ENCODE measurements around the gene CRYBG1. TPM values are rescaled to one million over a fixed set of nuclear protein-coding genes. Genes with fewer than 3 reads are reported as not detected.

The CRYBG1 gene
- total and polyA plus RNA-seq, 2 experiments from 2014 or later = 3.2 to 10.0 TPM

DNA sequence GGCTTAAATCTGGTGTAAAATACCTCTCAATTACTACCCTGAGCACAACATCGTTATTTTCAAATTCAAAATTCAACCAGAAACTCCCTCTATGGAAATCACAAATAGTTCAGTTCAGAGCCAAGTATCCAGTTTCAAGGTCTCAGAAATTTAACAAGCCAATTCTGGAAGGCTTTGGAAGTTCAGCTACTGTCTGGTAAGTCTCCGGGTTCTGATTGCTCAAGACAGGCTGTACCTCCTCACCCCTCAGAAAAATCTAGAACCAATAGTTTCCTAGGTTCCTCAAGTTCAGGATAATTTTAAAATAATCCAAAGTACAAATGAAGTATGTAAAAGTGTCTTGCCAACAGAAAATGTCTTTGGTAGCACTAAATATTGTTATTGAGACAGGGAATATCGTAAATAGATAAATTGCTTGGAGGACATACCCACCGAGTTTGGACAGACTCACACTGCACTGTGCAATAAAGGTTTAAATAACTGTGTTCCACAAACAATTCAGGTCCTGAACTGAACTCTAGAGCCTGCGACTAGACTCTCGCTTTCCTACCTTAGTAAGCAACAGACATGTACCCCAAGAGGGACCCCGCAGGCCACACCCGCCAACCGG is 35.7 kb upstream of the CRYBG1 start:
- Histone ChIP-seq H3K4me1 (ENCODE audit: insufficient read depth) (peaks cover 11% of the 10 kb centered on the region), H3K79me2 (peaks cover 47% of the 10 kb centered on the region)
- no peak for TF ChIP-seq EZH2phosphoT487 (IDR thresholded peaks at IDR 0.05; ENCODE audit: low read depth, severe bottlenecking, unreplicated experiment)
- no peak for TF ChIP-seq EZH2 (IDR thresholded peaks at IDR 0.05; ENCODE audit: borderline replicate concordance)
- TF ChIP-seq, protein P1, sequence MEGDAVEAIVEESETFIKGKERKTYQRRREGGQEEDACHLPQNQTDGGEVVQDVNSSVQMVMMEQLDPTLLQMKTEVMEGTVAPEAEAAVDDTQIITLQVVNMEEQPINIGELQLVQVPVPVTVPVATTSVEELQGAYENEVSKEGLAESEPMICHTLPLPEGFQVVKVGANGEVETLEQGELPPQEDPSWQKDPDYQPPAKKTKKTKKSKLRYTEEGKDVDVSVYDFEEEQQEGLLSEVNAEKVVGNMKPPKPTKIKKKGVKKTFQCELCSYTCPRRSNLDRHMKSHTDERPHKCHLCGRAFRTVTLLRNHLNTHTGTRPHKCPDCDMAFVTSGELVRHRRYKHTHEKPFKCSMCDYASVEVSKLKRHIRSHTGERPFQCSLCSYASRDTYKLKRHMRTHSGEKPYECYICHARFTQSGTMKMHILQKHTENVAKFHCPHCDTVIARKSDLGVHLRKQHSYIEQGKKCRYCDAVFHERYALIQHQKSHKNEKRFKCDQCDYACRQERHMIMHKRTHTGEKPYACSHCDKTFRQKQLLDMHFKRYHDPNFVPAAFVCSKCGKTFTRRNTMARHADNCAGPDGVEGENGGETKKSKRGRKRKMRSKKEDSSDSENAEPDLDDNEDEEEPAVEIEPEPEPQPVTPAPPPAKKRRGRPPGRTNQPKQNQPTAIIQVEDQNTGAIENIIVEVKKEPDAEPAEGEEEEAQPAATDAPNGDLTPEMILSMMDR (IDR thresholded peaks at IDR 0.05; ENCODE audit: poor library complexity) = no peak

DNA sequence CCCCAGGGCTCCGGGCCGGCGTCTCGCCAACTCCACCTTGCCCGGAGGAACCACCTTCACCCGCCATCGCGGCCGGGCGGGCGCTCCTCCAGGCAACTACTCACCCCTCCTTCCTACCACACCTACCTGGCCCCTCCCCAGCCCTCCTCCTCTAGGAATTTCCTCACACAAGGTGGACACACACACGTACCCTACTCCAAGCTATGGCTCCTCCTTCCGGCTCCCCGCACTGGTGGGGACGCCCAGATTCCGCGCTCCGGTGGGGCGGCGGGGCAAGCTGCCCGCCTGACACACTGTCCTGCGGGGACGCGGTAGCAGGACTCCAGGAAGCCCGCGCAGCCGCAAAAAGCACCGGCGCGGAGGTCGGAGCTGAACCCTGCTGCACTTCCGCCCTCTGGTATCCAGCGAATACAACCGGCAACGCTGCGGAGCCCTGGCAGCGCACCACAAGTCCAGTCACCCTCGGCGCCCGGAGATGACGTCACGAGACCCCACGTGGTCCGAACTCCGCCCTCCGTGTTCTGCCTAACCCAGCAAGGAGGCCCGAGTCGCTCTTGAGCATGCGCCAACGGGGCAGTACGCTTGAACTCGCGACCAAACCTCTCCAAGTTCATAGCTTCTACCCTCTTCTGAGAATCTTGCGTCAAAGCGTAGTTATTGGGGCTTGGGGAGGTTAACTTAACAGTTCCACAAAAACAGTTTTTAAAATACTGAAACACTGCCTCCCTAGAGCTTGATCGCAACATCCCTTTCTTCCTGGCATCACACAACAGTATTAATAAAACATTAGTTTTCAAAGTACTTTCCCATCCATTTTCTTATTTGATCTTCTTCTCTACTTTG is 35.0 kb upstream of the CRYBG1 start, which contains the start of gene ATG5:
ATG5 (minus strand) TSS at position 425 of the 843 bp plus-strand sequence. CDS start 9,552 bp downstream, outside the sequence.
- no peaks in the 10 kb centered on the region for H3K27me3 ChIP-seq
- H4K20me1 ChIP-seq (ENCODE audit: insufficient read depth, poor library complexity, severe bottlenecking) = peaks cover 3% of the 10 kb centered on the region
- no peaks in the 10 kb centered on the region for H3K36me3 ChIP-seq (replicated peaks; ENCODE audit: insufficient read depth, low read depth)
- H3K9me3 ChIP-seq (ENCODE audit: low read depth) = no peaks in the 10 kb centered on the region
- H3K4me1 ChIP-seq (ENCODE audit: insufficient read depth) = peaks cover 11% of the 10 kb centered on the region
- H3K4me2 ChIP-seq = peak within 1 kb of the TSS; percentile 83
- H3K79me2 ChIP-seq = peaks cover 40% of the 10 kb centered on the region
- H3K4me3 ChIP-seq = peak within 1 kb of the TSS; percentile 35
- peak within 1 kb of the TSS; percentile 92 for H3K27ac ChIP-seq
- TF ChIP-seq, protein P1 (IDR thresholded peaks at IDR 0.05; ENCODE audit: poor library complexity) = no peak
- TF ChIP-seq EZH2 (IDR thresholded peaks at IDR 0.05; ENCODE audit: borderline replicate concordance) = no peak
- WGBS (ENCODE audit: low lambda C conversion rate, missing lambda C conversion rate) = 2% methylated on average over 55 of the region's 56 CpGs
- no peaks in the 10 kb centered on the region for H3K9me2 ChIP-seq (replicated peaks; ENCODE audit: insufficient read depth)
- peak within 1 kb of the TSS; percentile 92 for H2AFZ ChIP-seq
- DNase-seq (ENCODE audit: low spot score) = peak; percentile 99

More for the DNA sequence above, 35.7 kb upstream of the CRYBG1 start:
- Histone ChIP-seq H3K36me3 (replicated peaks; ENCODE audit: insufficient read depth, low read depth) (no peaks in the 10 kb centered on the region), H3K4me2 (peak overlapping the region; percentile 83), H3K9me3 (ENCODE audit: low read depth) (no peaks in the 10 kb centered on the region), H4K20me1 (ENCODE audit: insufficient read depth, poor library complexity, severe bottlenecking) (peaks cover 3% of the 10 kb centered on the region), H3K27ac (peak overlapping the region; percentile 92), H3K27me3 (no peaks in the 10 kb centered on the region), H3K9me2 (replicated peaks; ENCODE audit: insufficient read depth) (no peaks in the 10 kb centered on the region), H2AFZ (peak overlapping the region; percentile 35), H3K4me3 (peak overlapping the region; percentile 35)
- WGBS (ENCODE audit: low lambda C conversion rate, missing lambda C conversion rate) = 4% methylated on average over 9 of the region's 9 CpGs
- DNase-seq (ENCODE audit: low spot score) = no peak

DNA sequence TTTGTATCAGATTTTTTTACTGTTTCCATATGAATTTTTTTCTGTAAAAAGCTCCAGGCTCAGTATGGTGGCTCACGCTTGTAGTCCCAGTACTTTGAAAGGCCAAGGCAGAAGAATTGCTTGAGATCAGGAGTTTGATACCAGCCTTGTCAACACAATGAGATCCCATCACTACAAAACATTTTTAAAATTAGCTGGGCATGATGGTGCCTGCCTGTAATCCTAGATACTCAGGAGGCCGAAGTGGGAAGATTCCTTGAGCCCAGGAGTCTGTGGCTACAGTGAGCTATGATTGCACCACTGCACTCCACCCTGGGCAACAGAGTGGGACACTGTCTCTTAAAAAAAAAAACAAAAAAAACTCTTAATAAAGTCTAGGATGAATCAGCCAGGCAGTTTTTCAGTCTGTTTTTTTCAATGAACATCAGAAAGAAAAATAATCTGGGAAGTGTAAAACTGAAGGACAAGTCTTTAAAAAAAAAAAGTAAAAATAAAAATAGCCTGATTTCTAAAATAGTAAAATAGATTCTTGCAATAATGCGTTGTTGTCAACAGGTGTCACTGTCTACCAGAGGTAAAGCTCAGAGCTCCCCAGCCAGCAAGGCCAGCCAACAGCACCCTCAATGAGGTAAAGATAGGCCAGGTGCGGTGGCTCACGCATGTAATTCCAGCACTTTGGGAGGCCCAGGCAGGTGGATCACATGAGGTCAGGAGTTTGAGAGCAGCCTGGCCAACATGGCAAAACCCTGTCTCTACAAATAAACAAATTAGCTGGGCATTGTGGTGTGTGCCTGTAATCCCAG is 25.7 kb upstream of the CRYBG1 start:
- Histone ChIP-seq H3K4me2 (no peak overlapping the region), H3K9me3 (ENCODE audit: low read depth) (no peaks in the 10 kb centered on the region), H3K27ac (no peak overlapping the region), H3K36me3 (replicated peaks; ENCODE audit: insufficient read depth, low read depth) (no peaks in the 10 kb centered on the region), H3K4me3 (no peak overlapping the region), H3K9me2 (replicated peaks; ENCODE audit: insufficient read depth) (no peaks in the 10 kb centered on the region), H3K27me3 (peaks cover 2% of the 10 kb centered on the region), H3K4me1 (ENCODE audit: insufficient read depth) (no peaks in the 10 kb centered on the region), H3K79me2 (no peaks in the 10 kb centered on the region), H2AFZ (no peak overlapping the region), H4K20me1 (ENCODE audit: insufficient read depth, poor library complexity, severe bottlenecking) (no peaks in the 10 kb centered on the region)
- DNase-seq (ENCODE audit: low spot score) = peak; percentile 80
- 43% methylated on average over 5 of the region's 5 CpGs for WGBS (ENCODE audit: low lambda C conversion rate, missing lambda C conversion rate)
- TF ChIP-seq EZH2phosphoT487 (IDR thresholded peaks at IDR 0.05; ENCODE audit: low read depth, severe bottlenecking, unreplicated experiment) (no peak), EZH2 (IDR thresholded peaks at IDR 0.05; ENCODE audit: borderline replicate concordance) (no peak)
- TF ChIP-seq, protein P1 (IDR thresholded peaks at IDR 0.05; ENCODE audit: poor library complexity) = peak; percentile 73
